Fibroblast of villous mesenchyme (primary cell): ENCODE data around the gene SLC39A6. TPM values are rescaled to one million over a fixed set of nuclear protein-coding genes. Genes with fewer than 3 reads are reported as not detected.
"Not testable (repeated sequence)": the region's sequence is repeated elsewhere in the genome, so short reads cannot be mapped to it uniquely, and the experiment has no call there.

Source experiments
- DNase-seq: peaks from one replicate; pipeline ENCODE4 v3.0.0-alpha.2; 2010; ENCODE audit warnings: low read depth
- H3K4me3 ChIP-seq: 2 replicates; pipeline ENCODE4 v1.5.1; 2011; ENCODE audit warnings: low read depth, mild to moderate bottlenecking, low read length
- total RNA-seq: library from RNA; depleted of rRNA; stranded (reverse); fragments of >200 nt; gene quantifications from 2 replicates; pipeline ENCODE4 v1.2.3, GENCODE V29; 2012
- TF ChIP-seq, protein P1 (sequence below): IDR thresholded peaks from 2 replicates; pipeline ENCODE4 v1.5.1; 2012; ENCODE audit warnings: low read depth, mild to moderate bottlenecking, low read length; ENCODE audit not compliant: insufficient read depth

Gene SLC39A6
- total RNA-seq, 1 donor: 120 TPM

DNA sequence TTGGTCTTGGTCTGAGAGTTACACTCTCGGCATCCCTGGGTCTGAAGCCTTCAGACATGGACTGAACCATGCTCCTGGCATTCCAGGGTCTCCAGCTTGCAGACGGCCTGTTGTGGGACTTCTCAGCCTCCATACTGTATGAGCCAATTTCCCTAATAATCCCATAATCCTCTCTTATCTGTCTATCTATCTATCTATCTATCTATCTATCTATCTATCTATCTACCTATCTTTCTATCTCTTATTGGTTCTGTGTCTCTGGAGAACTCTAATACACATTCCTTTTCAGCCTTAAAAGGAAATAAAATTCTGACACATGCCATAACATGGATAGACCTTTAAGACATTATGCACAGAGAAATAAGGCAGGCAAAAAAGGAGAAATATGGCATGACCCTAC lies 24.4 kb downstream of the SLC39A6 start:
- no peak overlapping the region for H3K4me3 ChIP-seq
- no peak for DNase-seq
- TF ChIP-seq, protein P1, sequence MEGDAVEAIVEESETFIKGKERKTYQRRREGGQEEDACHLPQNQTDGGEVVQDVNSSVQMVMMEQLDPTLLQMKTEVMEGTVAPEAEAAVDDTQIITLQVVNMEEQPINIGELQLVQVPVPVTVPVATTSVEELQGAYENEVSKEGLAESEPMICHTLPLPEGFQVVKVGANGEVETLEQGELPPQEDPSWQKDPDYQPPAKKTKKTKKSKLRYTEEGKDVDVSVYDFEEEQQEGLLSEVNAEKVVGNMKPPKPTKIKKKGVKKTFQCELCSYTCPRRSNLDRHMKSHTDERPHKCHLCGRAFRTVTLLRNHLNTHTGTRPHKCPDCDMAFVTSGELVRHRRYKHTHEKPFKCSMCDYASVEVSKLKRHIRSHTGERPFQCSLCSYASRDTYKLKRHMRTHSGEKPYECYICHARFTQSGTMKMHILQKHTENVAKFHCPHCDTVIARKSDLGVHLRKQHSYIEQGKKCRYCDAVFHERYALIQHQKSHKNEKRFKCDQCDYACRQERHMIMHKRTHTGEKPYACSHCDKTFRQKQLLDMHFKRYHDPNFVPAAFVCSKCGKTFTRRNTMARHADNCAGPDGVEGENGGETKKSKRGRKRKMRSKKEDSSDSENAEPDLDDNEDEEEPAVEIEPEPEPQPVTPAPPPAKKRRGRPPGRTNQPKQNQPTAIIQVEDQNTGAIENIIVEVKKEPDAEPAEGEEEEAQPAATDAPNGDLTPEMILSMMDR: no peak

DNA sequence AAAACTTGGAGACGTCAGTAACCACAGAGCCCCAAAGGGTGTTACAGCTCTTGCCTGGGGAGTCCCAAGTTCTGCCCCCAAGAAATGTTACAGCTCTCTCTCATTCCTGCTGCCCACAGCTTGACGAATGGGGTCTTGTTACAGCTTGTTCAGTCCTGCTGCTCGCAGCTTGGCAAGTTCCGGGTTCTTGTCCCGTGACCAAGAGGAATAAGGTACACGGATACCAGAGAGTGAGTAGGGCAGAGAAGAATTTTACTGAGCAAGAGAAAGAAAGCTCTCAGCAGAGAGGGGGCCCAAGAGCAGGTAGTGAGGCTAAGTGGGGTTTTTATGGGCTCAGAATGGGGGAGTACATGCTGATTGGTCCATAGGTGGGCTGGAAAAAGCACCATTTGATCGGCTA lies 27.2 kb downstream of the SLC39A6 start:
- H3K4me3 ChIP-seq: no peak overlapping the region
- TF ChIP-seq, protein P1: no peak
- DNase-seq: no peak

DNA sequence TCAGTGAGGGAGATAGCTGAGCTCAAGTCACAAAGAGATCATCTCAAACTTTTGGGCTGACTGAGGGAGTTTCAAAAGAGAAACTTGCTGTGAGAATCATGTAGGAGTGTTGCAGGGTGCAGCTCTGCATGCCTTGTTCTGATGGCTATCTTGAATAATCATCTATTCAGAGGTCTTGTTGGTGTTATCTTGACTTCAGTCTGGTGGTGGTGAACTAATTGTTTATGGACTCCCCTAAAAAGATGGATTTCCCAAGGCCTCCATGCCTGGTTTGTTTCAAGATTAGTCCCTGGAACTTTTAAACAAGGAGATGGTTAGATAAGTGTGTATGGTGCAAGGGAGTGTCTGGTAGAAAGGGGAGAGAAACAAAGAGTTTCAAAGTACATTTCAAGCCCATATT lies 29.8 kb downstream of the SLC39A6 start:
- peak; percentile 91 for DNase-seq
- TF ChIP-seq, protein P1: no peak

DNA sequence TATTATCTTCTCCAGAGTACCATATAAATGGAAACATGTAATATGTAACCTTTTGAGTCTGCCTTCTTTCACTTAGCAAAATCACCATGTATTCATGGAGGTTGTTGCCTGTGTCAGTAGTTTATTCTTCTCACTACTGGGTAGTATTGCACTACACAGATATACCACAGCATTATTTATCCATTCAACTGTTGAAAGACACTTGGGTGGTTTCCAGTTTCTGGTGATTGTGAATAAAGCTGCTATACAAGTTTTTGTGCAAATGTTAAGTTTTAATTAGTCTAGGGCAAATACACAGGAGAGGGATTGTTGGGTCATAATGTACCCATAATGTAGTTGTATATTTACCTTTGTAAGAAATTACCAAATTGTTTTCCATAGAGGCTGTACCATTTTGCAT lies 32.2 kb downstream of the SLC39A6 start:
- no peak overlapping the region for H3K4me3 ChIP-seq
- TF ChIP-seq, protein P1: no peak
- DNase-seq: no peak

More for the DNA sequence above, 29.8 kb downstream of the SLC39A6 start:
- no peak overlapping the region for H3K4me3 ChIP-seq

DNA sequence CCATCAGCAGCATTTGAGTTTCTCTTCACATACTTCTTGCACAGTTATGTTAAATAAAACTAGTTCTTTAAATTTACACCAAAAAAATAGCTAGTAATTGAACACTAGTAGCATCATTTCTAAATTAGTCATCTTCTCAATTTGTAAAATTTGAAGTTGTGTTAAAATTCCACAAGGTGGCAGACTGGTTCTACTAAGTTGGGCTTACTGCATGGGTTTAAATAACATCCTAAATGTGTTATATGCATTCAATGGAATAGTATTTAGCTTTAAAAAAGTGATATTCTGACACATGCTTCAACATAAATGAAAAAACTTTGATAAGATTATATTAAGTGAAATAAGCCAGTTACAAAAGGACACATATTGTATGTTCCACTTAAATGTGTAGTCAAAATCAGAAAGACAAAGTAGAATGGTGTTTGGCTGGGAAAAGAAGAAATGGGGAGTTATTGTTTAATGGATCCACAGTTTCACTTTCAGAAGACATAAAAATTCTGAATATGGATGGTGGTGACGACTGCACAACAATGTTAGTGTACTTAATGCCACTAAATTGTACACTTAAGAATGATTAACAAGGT lies 33.1 kb downstream of the SLC39A6 start:
- no peak overlapping the region for H3K4me3 ChIP-seq
- DNase-seq: peak; percentile 85
- TF ChIP-seq, protein P1: peak; percentile 53

DNA sequence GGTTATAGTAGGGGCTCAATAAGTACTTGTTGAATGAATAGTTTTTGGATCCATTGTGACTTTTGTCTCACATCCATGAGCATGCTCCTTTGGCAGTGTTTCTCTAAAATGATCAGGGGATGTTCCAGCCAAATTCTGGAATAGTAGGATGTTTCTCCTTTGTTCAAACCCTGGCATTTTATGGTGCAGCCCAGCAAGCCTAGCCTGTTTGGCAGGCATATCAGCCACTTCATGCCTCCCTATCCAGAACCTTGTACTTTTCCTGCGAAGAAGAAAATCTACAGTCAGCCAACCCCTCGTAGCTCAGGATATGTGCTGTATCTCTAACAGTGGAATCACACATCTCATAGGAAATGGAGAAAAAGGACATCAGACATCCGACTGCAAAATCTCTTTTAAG lies 34.7 kb downstream of the SLC39A6 start:
- no peak for DNase-seq
- no peak overlapping the region for H3K4me3 ChIP-seq
- TF ChIP-seq, protein P1: no peak

DNA sequence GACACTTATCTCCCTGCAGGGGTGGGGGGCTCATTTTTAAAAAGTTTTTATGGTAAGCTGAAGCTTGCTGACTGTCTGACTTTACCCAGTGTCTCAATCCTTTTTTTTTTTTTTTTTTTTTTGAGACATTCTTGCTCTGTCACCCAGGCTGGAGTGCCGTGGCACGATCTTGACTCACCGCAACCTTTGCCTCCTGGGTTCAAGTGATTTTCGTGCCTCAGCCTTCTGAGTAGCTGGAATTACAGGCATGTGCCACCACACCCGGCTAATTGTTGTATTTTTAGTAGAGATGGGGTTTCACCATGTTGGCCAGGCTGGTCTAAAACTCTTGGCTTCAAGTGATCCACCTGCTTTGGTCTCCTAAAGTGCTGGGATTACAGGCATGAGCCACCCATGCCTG lies 37.0 kb downstream of the SLC39A6 start:
- DNase-seq, H3K4me3 ChIP-seq: not testable (repeated sequence)

DNA sequence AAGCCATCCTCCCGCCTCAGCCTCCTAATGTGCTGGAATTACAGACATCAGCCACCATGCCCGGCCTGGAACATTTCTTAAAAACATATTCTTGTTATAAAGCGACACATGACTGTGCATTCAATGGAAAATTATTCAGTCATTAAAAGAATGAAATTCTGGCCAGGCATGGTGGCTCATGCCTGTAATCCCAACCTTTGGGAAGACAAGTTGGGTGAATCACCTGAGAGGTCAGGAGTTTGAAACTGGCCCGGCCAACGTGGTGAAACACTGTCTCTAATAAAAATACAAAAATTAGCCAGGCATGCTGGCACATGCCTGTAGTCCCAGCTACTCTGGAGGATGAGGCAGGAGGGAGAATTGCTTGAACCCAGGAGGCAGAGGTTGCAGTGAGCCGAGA lies 40.1 kb downstream of the SLC39A6 start:
- TF ChIP-seq, protein P1: no peak
- H3K4me3 ChIP-seq: no peak overlapping the region
- DNase-seq: no peak
